Panc1 (cell line): Measurements from ENCODE around the gene FRMD5. TPM values are rescaled to one million over a fixed set of nuclear protein-coding genes. Genes with fewer than 3 reads are reported as not detected.

Experiments
- ATAC-seq: fragments of 200-7000 bp; cut with Tn5 transposase; 2 replicates; pipeline ENCODE4 v1.9.1; 2020; ENCODE audit warnings: mild to moderate bottlenecking, moderate library complexity
- BruUV-seq: library from RNA; stranded (reverse); fragments of 400-500 nt; replicated peaks from 2 replicates; lab custom pipeline; 2021; lab: Mats Ljungman, UMichigan
- CTCF ChIA-PET: fragments of 300-600 bp; sonication (Branson Sonifier 250); formaldehyde crosslinking; loops from one replicate; lab custom pipeline; 2022; ENCODE audit warnings: antibody characterized with exemption; lab: Charles Lee
- POLR2A ChIA-PET: fragments of 300-600 bp; sonication (Branson Sonifier 250); formaldehyde crosslinking; loops from one replicate; lab custom pipeline; 2022; ENCODE audit warnings: antibody characterized with exemption; lab: Charles Lee
- DNase-seq: peaks from one replicate; pipeline ENCODE4 v3.0.0-alpha.2; 2010; ENCODE audit warnings: low read depth, low spot score
- H3K27ac ChIP-seq: 2 replicates; pipeline ENCODE4 v1.5.1; 2011; ENCODE audit warnings: mild to moderate bottlenecking, low read length, inconsistent platforms
- H3K27me3 ChIP-seq: fragments of 200-500 bp; sonication (Bioruptor generic); 2 replicates; pipeline ENCODE4 v1.6.0; 2014; ENCODE audit warnings: low read length, inconsistent platforms; ENCODE audit not compliant: control insufficient read depth, insufficient read depth
- H3K36me3 ChIP-seq: fragments of 200-500 bp; sonication (Bioruptor generic); 2 replicates; pipeline ENCODE4 v1.5.1; 2014; ENCODE audit warnings: inconsistent platforms, mild to moderate bottlenecking, low read length, moderate library complexity; ENCODE audit not compliant: control insufficient read depth, insufficient read depth
- H3K4me1 ChIP-seq: 2 replicates; pipeline ENCODE4 v1.5.1; 2011; ENCODE audit warnings: inconsistent platforms, mild to moderate bottlenecking, low read length, moderate library complexity; ENCODE audit not compliant: control insufficient read depth, insufficient read depth
- H3K4me3 ChIP-seq, 2 experiments: 2 replicates each; pipeline ENCODE4 v1.5.1; 2011 to 2012; ENCODE audit warnings: low read depth in 2 of 2, low read length in 2 of 2, mild to moderate bottlenecking in 2 of 2, inconsistent platforms in 1 of 2, moderate library complexity in 1 of 2
- H3K9me3 ChIP-seq: fragments of 200-500 bp; sonication (Bioruptor generic); 2 replicates; pipeline ENCODE4 v1.5.1; 2014; ENCODE audit warnings: low read depth, mild to moderate bottlenecking, inconsistent platforms, low read length, moderate library complexity; ENCODE audit not compliant: control insufficient read depth, insufficient read depth
- POLR2AphosphoS5 ChIP-seq: IDR thresholded peaks from 2 replicates; pipeline ENCODE4 v1.6.1; 2012; ENCODE audit warnings: mild to moderate bottlenecking, low read depth, low read length, moderate library complexity
- SIN3A ChIP-seq: IDR thresholded peaks from 2 replicates; pipeline ENCODE4 v1.6.1; 2012; ENCODE audit warnings: low read depth, mild to moderate bottlenecking, low read length, moderate library complexity, borderline replicate concordance; ENCODE audit not compliant: insufficient read depth
- TCF7L2 ChIP-seq: IDR thresholded peaks from 2 replicates; pipeline ENCODE4 v1.6.1; 2011; ENCODE audit warnings: mild to moderate bottlenecking, low read depth, low read length, inconsistent platforms
- in situ Hi-C: cut with HindIII; loops from 2 replicates; pipeline ENCODE4 v1.10.0; 2016; ENCODE audit warnings: low sequenced_read_pairs, low pct_unique_long_range_greater_than_20kb
- intact Hi-C: fragments of 100-400 bp; cut with micrococcal nuclease; formaldehyde crosslinking; loops from one replicate; pipeline ENCODE4 v1.10.0; 2022; ENCODE audit not compliant: unreplicated experiment
- total RNA-seq: library from RNA; stranded (reverse); gene quantifications from one replicate; pipeline ENCODE4 v1.2.1, GENCODE V29; 2021; ENCODE audit not compliant: unreplicated experiment
- TF ChIP-seq, protein P1 (sequence below): fragments of 450-650 bp; IDR thresholded peaks from 2 replicates; pipeline ENCODE4 v1.5.1; 2017; ENCODE audit warnings: mild to moderate bottlenecking
- TF ChIP-seq, protein P2 (sequence below), 2 experiments: IDR thresholded peaks; 2 replicates each; pipeline ENCODE4 v1.6.1; 2011 to 2012; ENCODE audit warnings: low read depth in 2 of 2, control low read depth in 1 of 2, low read length in 1 of 2, mild to moderate bottlenecking in 1 of 2, moderate library complexity in 1 of 2; ENCODE audit not compliant: insufficient read depth in 1 of 2

Gene FRMD5
- total RNA-seq, 1 experiment from 2014 or later = 18.3 TPM

DNA sequence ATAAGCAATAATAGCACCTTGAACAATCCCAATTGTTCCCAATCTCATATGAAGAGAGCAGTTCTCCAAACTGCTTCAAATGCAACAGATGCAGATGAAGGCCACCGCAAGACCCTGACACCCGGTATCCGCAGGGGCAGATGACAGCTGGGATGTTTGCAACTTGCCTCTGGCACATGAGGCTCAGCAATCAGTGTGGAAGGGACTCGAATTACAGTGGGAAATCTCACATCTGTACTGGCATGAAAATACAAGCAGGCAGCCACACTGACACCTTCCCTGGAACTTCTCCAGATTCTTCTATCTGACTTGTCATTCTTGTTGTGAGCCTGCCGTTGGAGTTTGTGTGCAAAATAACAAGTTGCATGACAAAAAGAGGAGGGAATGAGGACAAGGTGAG is 299.5 kb downstream of the FRMD5 start:
- no peak overlapping the region for H3K4me3 ChIP-seq
- no TSS peak for BruUV-seq
- H3K9me3 ChIP-seq = no peaks in the 10 kb centered on the region
- TF ChIP-seq POLR2AphosphoS5 (no peak), SIN3A (no peak), TCF7L2 (no peak)
- TF ChIP-seq, protein P1, sequence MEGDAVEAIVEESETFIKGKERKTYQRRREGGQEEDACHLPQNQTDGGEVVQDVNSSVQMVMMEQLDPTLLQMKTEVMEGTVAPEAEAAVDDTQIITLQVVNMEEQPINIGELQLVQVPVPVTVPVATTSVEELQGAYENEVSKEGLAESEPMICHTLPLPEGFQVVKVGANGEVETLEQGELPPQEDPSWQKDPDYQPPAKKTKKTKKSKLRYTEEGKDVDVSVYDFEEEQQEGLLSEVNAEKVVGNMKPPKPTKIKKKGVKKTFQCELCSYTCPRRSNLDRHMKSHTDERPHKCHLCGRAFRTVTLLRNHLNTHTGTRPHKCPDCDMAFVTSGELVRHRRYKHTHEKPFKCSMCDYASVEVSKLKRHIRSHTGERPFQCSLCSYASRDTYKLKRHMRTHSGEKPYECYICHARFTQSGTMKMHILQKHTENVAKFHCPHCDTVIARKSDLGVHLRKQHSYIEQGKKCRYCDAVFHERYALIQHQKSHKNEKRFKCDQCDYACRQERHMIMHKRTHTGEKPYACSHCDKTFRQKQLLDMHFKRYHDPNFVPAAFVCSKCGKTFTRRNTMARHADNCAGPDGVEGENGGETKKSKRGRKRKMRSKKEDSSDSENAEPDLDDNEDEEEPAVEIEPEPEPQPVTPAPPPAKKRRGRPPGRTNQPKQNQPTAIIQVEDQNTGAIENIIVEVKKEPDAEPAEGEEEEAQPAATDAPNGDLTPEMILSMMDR = no peak
- TF ChIP-seq, protein P2, sequence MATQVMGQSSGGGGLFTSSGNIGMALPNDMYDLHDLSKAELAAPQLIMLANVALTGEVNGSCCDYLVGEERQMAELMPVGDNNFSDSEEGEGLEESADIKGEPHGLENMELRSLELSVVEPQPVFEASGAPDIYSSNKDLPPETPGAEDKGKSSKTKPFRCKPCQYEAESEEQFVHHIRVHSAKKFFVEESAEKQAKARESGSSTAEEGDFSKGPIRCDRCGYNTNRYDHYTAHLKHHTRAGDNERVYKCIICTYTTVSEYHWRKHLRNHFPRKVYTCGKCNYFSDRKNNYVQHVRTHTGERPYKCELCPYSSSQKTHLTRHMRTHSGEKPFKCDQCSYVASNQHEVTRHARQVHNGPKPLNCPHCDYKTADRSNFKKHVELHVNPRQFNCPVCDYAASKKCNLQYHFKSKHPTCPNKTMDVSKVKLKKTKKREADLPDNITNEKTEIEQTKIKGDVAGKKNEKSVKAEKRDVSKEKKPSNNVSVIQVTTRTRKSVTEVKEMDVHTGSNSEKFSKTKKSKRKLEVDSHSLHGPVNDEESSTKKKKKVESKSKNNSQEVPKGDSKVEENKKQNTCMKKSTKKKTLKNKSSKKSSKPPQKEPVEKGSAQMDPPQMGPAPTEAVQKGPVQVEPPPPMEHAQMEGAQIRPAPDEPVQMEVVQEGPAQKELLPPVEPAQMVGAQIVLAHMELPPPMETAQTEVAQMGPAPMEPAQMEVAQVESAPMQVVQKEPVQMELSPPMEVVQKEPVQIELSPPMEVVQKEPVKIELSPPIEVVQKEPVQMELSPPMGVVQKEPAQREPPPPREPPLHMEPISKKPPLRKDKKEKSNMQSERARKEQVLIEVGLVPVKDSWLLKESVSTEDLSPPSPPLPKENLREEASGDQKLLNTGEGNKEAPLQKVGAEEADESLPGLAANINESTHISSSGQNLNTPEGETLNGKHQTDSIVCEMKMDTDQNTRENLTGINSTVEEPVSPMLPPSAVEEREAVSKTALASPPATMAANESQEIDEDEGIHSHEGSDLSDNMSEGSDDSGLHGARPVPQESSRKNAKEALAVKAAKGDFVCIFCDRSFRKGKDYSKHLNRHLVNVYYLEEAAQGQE (IDR thresholded peaks at IDR 0.05; ENCODE audit: insufficient read depth in 1 of 2, low read depth in 2 of 2, low read length in 1 of 2) = no peak
- no peaks in the 10 kb centered on the region for H3K36me3 ChIP-seq
- no peaks in the 10 kb centered on the region for H3K27me3 ChIP-seq
- CTCF ChIA-PET = no interaction called here
- no peak for ATAC-seq
- intact Hi-C loops (no loop called here), in situ Hi-C loops (no loop called here)
- POLR2A ChIA-PET = no interaction called here
- H3K27ac ChIP-seq = no peak overlapping the region
- no peak for DNase-seq
- H3K4me1 ChIP-seq = no peaks in the 10 kb centered on the region

DNA sequence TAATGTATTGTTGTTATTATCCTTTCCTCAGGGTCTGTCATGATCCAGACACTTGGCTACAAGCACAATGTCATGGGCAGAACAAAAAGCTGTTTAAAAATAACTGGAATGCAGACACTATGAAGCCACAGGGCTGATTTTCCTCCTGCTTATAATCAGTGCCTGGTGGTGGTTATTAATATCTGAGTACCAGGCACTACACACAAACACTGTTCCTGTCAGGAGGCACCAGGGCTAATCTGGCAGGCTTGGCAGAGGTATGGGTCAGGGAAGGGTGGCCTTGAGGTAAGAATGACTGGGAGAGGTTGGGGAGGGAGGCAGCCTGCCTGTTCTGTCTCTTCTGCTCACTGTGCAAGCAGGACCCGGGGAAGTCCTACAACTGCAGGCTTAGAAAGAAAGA is 301.1 kb downstream of the FRMD5 start:
- in situ Hi-C loops (no loop called here), intact Hi-C loops (no loop called here)
- Histone ChIP-seq H3K27ac (no peak overlapping the region), H3K4me1 (no peaks in the 10 kb centered on the region), H3K9me3 (no peaks in the 10 kb centered on the region), H3K27me3 (no peaks in the 10 kb centered on the region), H3K4me3 (no peak overlapping the region), H3K36me3 (no peaks in the 10 kb centered on the region)
- DNase-seq (no peak), ATAC-seq (no peak)
- ChIA-PET POLR2A (no interaction called here), CTCF (no interaction called here)
- BruUV-seq = no TSS peak
- TF ChIP-seq TCF7L2 (no peak), SIN3A (no peak), POLR2AphosphoS5 (no peak)
- TF ChIP-seq, protein P1 = no peak
- TF ChIP-seq, protein P2 (IDR thresholded peaks at IDR 0.05; ENCODE audit: insufficient read depth in 1 of 2, low read depth in 2 of 2, low read length in 1 of 2) = no peak
